ENCODE results near the gene HK1.

GRCh38 chr10:69446229-69446628 lies 167.9 kb downstream of the HK1 start:
- TF ChIP-seq, protein P1, sequence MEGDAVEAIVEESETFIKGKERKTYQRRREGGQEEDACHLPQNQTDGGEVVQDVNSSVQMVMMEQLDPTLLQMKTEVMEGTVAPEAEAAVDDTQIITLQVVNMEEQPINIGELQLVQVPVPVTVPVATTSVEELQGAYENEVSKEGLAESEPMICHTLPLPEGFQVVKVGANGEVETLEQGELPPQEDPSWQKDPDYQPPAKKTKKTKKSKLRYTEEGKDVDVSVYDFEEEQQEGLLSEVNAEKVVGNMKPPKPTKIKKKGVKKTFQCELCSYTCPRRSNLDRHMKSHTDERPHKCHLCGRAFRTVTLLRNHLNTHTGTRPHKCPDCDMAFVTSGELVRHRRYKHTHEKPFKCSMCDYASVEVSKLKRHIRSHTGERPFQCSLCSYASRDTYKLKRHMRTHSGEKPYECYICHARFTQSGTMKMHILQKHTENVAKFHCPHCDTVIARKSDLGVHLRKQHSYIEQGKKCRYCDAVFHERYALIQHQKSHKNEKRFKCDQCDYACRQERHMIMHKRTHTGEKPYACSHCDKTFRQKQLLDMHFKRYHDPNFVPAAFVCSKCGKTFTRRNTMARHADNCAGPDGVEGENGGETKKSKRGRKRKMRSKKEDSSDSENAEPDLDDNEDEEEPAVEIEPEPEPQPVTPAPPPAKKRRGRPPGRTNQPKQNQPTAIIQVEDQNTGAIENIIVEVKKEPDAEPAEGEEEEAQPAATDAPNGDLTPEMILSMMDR (IDR thresholded peaks at IDR 0.05; ENCODE audit: low read depth, low read length): no peak
- TF ChIP-seq, protein P2, sequence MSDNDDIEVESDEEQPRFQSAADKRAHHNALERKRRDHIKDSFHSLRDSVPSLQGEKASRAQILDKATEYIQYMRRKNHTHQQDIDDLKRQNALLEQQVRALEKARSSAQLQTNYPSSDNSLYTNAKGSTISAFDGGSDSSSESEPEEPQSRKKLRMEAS (IDR thresholded peaks at IDR 0.05; ENCODE audit: low read depth, low read length): no peak

Measured in NB4 (cell line).